SK-N-SH (cell line): ENCODE data around the gene PAPOLG. TPM values are rescaled to one million over a fixed set of nuclear protein-coding genes. Genes with fewer than 3 reads are reported as not detected.

Source experiments
- CTCF ChIA-PET: fragments of 300-600, 350-600 bp; formaldehyde crosslinking; extraction: SDS; loops from one replicate; lab custom pipeline; 2021; lab: Yijun Ruan, JAX
- POLR2A ChIA-PET: fragments of 350-600 bp; sonication (Branson Sonifier 250); formaldehyde crosslinking; extraction: SDS; loops from one replicate; lab custom pipeline; 2020; ENCODE audit warnings: antibody characterized with exemption, inconsistent platforms; lab: Yijun Ruan, JAX
- DNase-seq: peaks from one replicate; pipeline ENCODE4 v3.0.0; 2012
- H2AFZ ChIP-seq: fragments of 200-600 bp; sonication (generic); 2 replicates; pipeline ENCODE4 v1.8.1; 2016; ENCODE audit warnings: antibody characterized with exemption, mild to moderate bottlenecking, low read depth
- H3F3A ChIP-seq: fragments of 200-600 bp; sonication (generic); replicated peaks from 2 replicates; pipeline ENCODE3; 2016; ENCODE audit warnings: antibody characterized with exemption, mild to moderate bottlenecking; ENCODE audit not compliant: insufficient read depth
- H3K27ac ChIP-seq, 2 experiments: fragments of 200-500 bp in 1 of 2; fragments of 200-600 bp in 1 of 2; sonication (Bioruptor generic) in 1 of 2; sonication (generic), shearing (Covaris generic) in 1 of 2; 2 replicates each; pipeline versions ENCODE4 v1.5.1 to v1.6.1; 2014 to 2016; ENCODE audit warnings: low read depth in 2 of 2, inconsistent platforms in 1 of 2, low read length in 1 of 2, mild to moderate bottlenecking in 1 of 2, mixed read lengths in 1 of 2
- H3K27me3 ChIP-seq: fragments of 200-600 bp; sonication (generic), shearing (Covaris generic); 2 replicates; pipeline ENCODE4 v1.6.1; 2016; ENCODE audit warnings: mixed run types; ENCODE audit not compliant: insufficient read depth
- H3K36me3 ChIP-seq, 2 experiments: fragments of 200-500 bp in 1 of 2; fragments of 200-600 bp in 1 of 2; sonication (Bioruptor generic) in 1 of 2; sonication (generic) in 1 of 2; replicated peaks in 1 of 2; 2 replicates each; pipeline versions ENCODE3 to v1.5.1; 2014 to 2016; ENCODE audit warnings: low read length in 1 of 2, mild to moderate bottlenecking in 1 of 2; ENCODE audit not compliant: insufficient read depth in 2 of 2, control insufficient read depth in 1 of 2
- H3K4me1 ChIP-seq, 2 experiments: fragments of 200-500 bp in 1 of 2; fragments of 200-600 bp in 1 of 2; sonication (Bioruptor generic) in 1 of 2; sonication (generic), shearing (Covaris generic) in 1 of 2; 2 replicates each; pipeline versions ENCODE4 v1.5.1 to v1.6.1; 2014 to 2016; ENCODE audit warnings: low read depth in 1 of 2, low read length in 1 of 2, mixed run types in 1 of 2; ENCODE audit not compliant: insufficient read depth in 2 of 2, control insufficient read depth in 1 of 2
- H3K4me2 ChIP-seq: fragments of 200-600 bp; sonication (generic), shearing (Covaris generic); 2 replicates; pipeline ENCODE4 v1.6.1; 2017; ENCODE audit warnings: mixed run types
- H3K4me3 ChIP-seq, 2 experiments: fragments of 200-500 bp in 1 of 2; fragments of 200-600 bp in 1 of 2; sonication (Bioruptor generic) in 1 of 2; sonication (generic), shearing (Covaris generic) in 1 of 2; 2 replicates each; pipeline versions ENCODE4 v1.5.1 to v1.8.1; 2014 to 2016; ENCODE audit warnings: low read depth in 2 of 2, inconsistent platforms in 1 of 2, low read length in 1 of 2, mild to moderate bottlenecking in 1 of 2, mixed read lengths in 1 of 2, moderate library complexity in 1 of 2
- H3K79me2 ChIP-seq: fragments of 200-600 bp; sonication (generic); 2 replicates; pipeline ENCODE4 v1.8.1; 2017; ENCODE audit warnings: mild to moderate bottlenecking; ENCODE audit not compliant: insufficient read depth
- H3K9ac ChIP-seq: fragments of 200-600 bp; sonication (generic); 2 replicates; pipeline ENCODE4 v1.6.1; 2017; ENCODE audit warnings: mixed run types
- H3K9me2 ChIP-seq: fragments of 200-600 bp; sonication (generic); 2 replicates; pipeline ENCODE4 v1.6.1; 2017; ENCODE audit warnings: mixed run types
- H3K9me3 ChIP-seq: fragments of 200-600 bp; sonication (generic); 2 replicates; pipeline ENCODE4 v1.6.1; 2017; ENCODE audit warnings: mixed run types, mild to moderate bottlenecking, moderate library complexity
- H4K20me1 ChIP-seq: fragments of 200-600 bp; sonication (generic); 2 replicates; pipeline ENCODE4 v1.6.1; 2017; ENCODE audit warnings: mild to moderate bottlenecking, mixed run types; ENCODE audit not compliant: insufficient read depth
- ELF1 ChIP-seq: IDR thresholded peaks from 2 replicates; pipeline ENCODE4 v1.4.0; 2012
- EP300 ChIP-seq, 2 experiments: IDR thresholded peaks; 2 replicates each; pipeline versions ENCODE4 v1.4.0 to v1.6.1; 2012; ENCODE audit warnings: borderline replicate concordance in 1 of 2, low read depth in 1 of 2, low read length in 1 of 2
- FOXM1 ChIP-seq: IDR thresholded peaks from 2 replicates; pipeline ENCODE4 v1.4.0; 2012; ENCODE audit warnings: low read depth, mild to moderate bottlenecking
- GABPA ChIP-seq: IDR thresholded peaks from 2 replicates; pipeline ENCODE4 v1.4.0; 2012; ENCODE audit warnings: low read depth, mild to moderate bottlenecking
- GATA2 ChIP-seq: sonication (generic); formaldehyde crosslinking; IDR thresholded peaks from 2 replicates; pipeline ENCODE4 v1.5.0; 2020; ENCODE audit warnings: mild to moderate bottlenecking, missing genetic modification reagents
- MEF2A ChIP-seq: IDR thresholded peaks from 2 replicates; pipeline ENCODE4 v1.4.0; 2012; ENCODE audit warnings: low read depth, borderline replicate concordance
- MXI1 ChIP-seq: IDR thresholded peaks from 2 replicates; pipeline ENCODE4 v1.6.1; 2012; ENCODE audit warnings: mild to moderate bottlenecking, low read depth, low read length, improper control_type of control experiment
- RCOR1 ChIP-seq: fragments of 150-350 bp; IDR thresholded peaks from 2 replicates; pipeline ENCODE4 v1.6.1; 2017; ENCODE audit warnings: antibody characterized with exemption, low read length
- REST ChIP-seq: IDR thresholded peaks from 2 replicates; pipeline ENCODE4 v1.6.1; 2012; ENCODE audit warnings: mild to moderate bottlenecking, low read depth, low read length, moderate library complexity
- TAF1 ChIP-seq: IDR thresholded peaks from 2 replicates; pipeline ENCODE4 v1.6.1; 2012; ENCODE audit warnings: low read depth, mild to moderate bottlenecking, low read length, moderate library complexity, borderline replicate concordance
- TEAD4 ChIP-seq: IDR thresholded peaks from 2 replicates; pipeline ENCODE4 v1.4.0; 2012; ENCODE audit warnings: mild to moderate bottlenecking, borderline replicate concordance; ENCODE audit not compliant: insufficient read depth
- USF2 ChIP-seq: fragments of 150-350 bp; IDR thresholded peaks from 2 replicates; pipeline ENCODE4 v1.6.1; 2017; ENCODE audit warnings: antibody characterized with exemption, low read length, low read depth, borderline replicate concordance
- YY1 ChIP-seq: IDR thresholded peaks from 2 replicates; pipeline ENCODE4 v1.4.0; 2012; ENCODE audit warnings: low read depth, mild to moderate bottlenecking
- WGBS: methylation state at CpG from one replicate; pipeline ENCODE4 v1.1.6; 2017; ENCODE audit warnings: low lambda C conversion rate; 5-methylcytosine and 5-hydroxymethylcytosine counted together
- polyA plus RNA-seq, 3 experiments: library from polyadenylated mRNA; depleted of rRNA; stranded (reverse); fragments of >200 nt; gene quantifications; 2 replicates each; pipeline ENCODE4 v1.2.3, GENCODE V29; 2012
- small RNA-seq, 7 experiments: library from RNA; depleted of rRNA; stranded (forward); fragments of <200 nt; gene quantifications; one replicate each; pipeline ENCODE3, GENCODE V24; 2012

Gene PAPOLG
- polyA plus RNA-seq, 1 of the 3 experiments (the other 2 are of a cell fraction), result 2.1 TPM

GRCh38 chr2:60847854-60848253 lies 91.8 kb downstream of the PAPOLG start:
- H3K27ac ChIP-seq, result no peak overlapping the region
- WGBS, result 80% methylated on average over 6 of the region's 6 CpGs
- no peak for DNase-seq
- no peaks in the 10 kb centered on the region for H3K36me3 ChIP-seq
- H3F3A ChIP-seq, result no peaks in the 10 kb centered on the region
- H3K4me1 ChIP-seq, result no peaks in the 10 kb centered on the region
- CTCF ChIA-PET, result no interaction called here
- H3K9me3 ChIP-seq, result no peaks in the 10 kb centered on the region
- H3K9ac ChIP-seq, result no peak overlapping the region
- POLR2A ChIA-PET, result no interaction called here
- no peak overlapping the region for H3K4me2 ChIP-seq
- H3K27me3 ChIP-seq, result no peaks in the 10 kb centered on the region; the same call in 1 of the 2 replicates
- no peak overlapping the region for H3K4me3 ChIP-seq
- no peak overlapping the region for H2AFZ ChIP-seq
- no peaks in the 10 kb centered on the region for H3K79me2 ChIP-seq
- TF ChIP-seq RCOR1, result no peak
- no peak for TF ChIP-seq TEAD4
- no peak for TF ChIP-seq GATA2
- TF ChIP-seq YY1, result no peak
- no peak for TF ChIP-seq MEF2A
- TF ChIP-seq EP300 (IDR thresholded peaks at IDR 0.05; ENCODE audit: borderline replicate concordance in 1 of 2, low read depth in 1 of 2, low read length in 1 of 2), result no peak
- TF ChIP-seq ELF1, result no peak
- no peak for TF ChIP-seq FOXM1
- TF ChIP-seq TAF1, result no peak
- no peak for TF ChIP-seq MXI1
- no peak for TF ChIP-seq GABPA
- no peak for TF ChIP-seq USF2
- no peak for TF ChIP-seq REST
- H4K20me1 ChIP-seq, result no peaks in the 10 kb centered on the region
- H3K9me2 ChIP-seq, result no peaks in the 10 kb centered on the region

Small RNAs within 50 kb of the gene (small RNA-seq; reads per million reads assigned to genes)
- gene RN7SL632P (0 reads per million in 7 experiments), gene RNU6-612P (0 reads per million in 7 experiments)

Other genes with a start within 250 kb of the PAPOLG start
- 1.9 and 2.4 TPM in 2 replicates for gene BCL11A, start 202.6 kb upstream of the PAPOLG start, polyA plus RNA-seq (2012; rRNA removed)
- 0.59 and 0.96 TPM in 2 replicates for gene REL, start 125.3 kb downstream of the PAPOLG start, polyA plus RNA-seq (2012; rRNA removed)